Measurements from ENCODE around the gene SORCS2.

Gene SORCS2

GRCh38 chr4:7241597-7242125 is 49.3 kb downstream of the SORCS2 start:
- Histone ChIP-seq H3K36me3 (ENCODE audit: control insufficient read depth in 2 of 2, insufficient read depth in 1 of 2, low read length in 2 of 2) (no peaks in the 10 kb centered on the region), H3K9me3 (ENCODE audit: control insufficient read depth, insufficient read depth, low read depth, low read length) (no peaks in the 10 kb centered on the region), H3K27ac (ENCODE audit: extremely low read depth, low read depth, low read length) (no peak overlapping the region), H3K4me1 (ENCODE audit: control insufficient read depth, insufficient read depth, low read length) (no peaks in the 10 kb centered on the region), H3K4me3 (ENCODE audit: low read depth, low read length) (no peak overlapping the region)
- TF ChIP-seq ZNF600 (tag by site-specific recombination; IDR thresholded peaks at IDR 0.05) (no peak), ZBTB7A (tag by site-specific recombination; IDR thresholded peaks at IDR 0.05; ENCODE audit: low read depth) (no peak), HOXC10 (CRISPR knock-in tag; IDR thresholded peaks at IDR 0.05) (no peak), ZNF248 (tag by site-specific recombination; IDR thresholded peaks at IDR 0.05) (no peak), ZFP3 (tag by site-specific recombination; IDR thresholded peaks at IDR 0.05; ENCODE audit: low read depth) (no peak), RBAK (tag by site-specific recombination; IDR thresholded peaks at IDR 0.05) (no peak), ZNF768 (tag by site-specific recombination; IDR thresholded peaks at IDR 0.05) (no peak), PBX3 (CRISPR knock-in tag; IDR thresholded peaks at IDR 0.05) (no peak), ZNF558 (tag by site-specific recombination; IDR thresholded peaks at IDR 0.05) (no peak), ZNF114 (tag by site-specific recombination; IDR thresholded peaks at IDR 0.05) (no peak), ZNF19 (tag by site-specific recombination; IDR thresholded peaks at IDR 0.05; ENCODE audit: low read depth) (no peak), ZNF658 (tag by site-specific recombination; IDR thresholded peaks at IDR 0.05) (no peak), ZNF239 (tag by site-specific recombination; IDR thresholded peaks at IDR 0.05) (no peak), ZNF280D (tag by site-specific recombination; IDR thresholded peaks at IDR 0.05) (no peak)
- CTCF ChIA-PET: no interaction called here
- POLR2A ChIA-PET: no interaction called here

- ChIA-PET CTCF (interaction anchor here (0.7 kb wide), 1 partner anchor 587 kb away, joined by 3 read pairs; no protein-coding TSS in a partner anchor), POLR2A (no interaction called here)
- Histone ChIP-seq H3K27ac (ENCODE audit: extremely low read depth, low read depth, low read length) (no peak overlapping the region), H3K4me1 (ENCODE audit: control insufficient read depth, insufficient read depth, low read length) (no peaks in the 10 kb centered on the region), H3K4me3 (ENCODE audit: low read depth, low read length) (no peak overlapping the region), H3K36me3 (ENCODE audit: control insufficient read depth in 2 of 2, insufficient read depth in 1 of 2, low read length in 2 of 2) (no peaks in the 10 kb centered on the region), H3K9me3 (ENCODE audit: control insufficient read depth, insufficient read depth, low read depth, low read length) (no peaks in the 10 kb centered on the region)
- TF ChIP-seq ZNF266 (tag by site-specific recombination; IDR thresholded peaks at IDR 0.05; ENCODE audit: low read depth): no peak
- no peak for TF ChIP-seq BCL11A (tag by site-specific recombination; IDR thresholded peaks at IDR 0.05; ENCODE audit: low read depth)
- no peak for TF ChIP-seq WT1 (tag by site-specific recombination; IDR thresholded peaks at IDR 0.05)
- no peak for TF ChIP-seq ZNF645 (tag by site-specific recombination; IDR thresholded peaks at IDR 0.05)
- no peak for TF ChIP-seq ZNF132 (tag by site-specific recombination; IDR thresholded peaks at IDR 0.05; ENCODE audit: borderline replicate concordance)
- no peak for TF ChIP-seq ZFHX2 (tag by site-specific recombination; conservative IDR thresholded peaks at IDR 0.05)
- no peak for TF ChIP-seq KLF10 (tag by site-specific recombination; IDR thresholded peaks at IDR 0.05)
- no peak for TF ChIP-seq ZBTB1 (tag by site-specific recombination; IDR thresholded peaks at IDR 0.05)
- no peak for TF ChIP-seq ZSCAN16 (tag by site-specific recombination; IDR thresholded peaks at IDR 0.05)
- TF ChIP-seq ZNF221 (tag by site-specific recombination; IDR thresholded peaks at IDR 0.05; ENCODE audit: borderline replicate concordance): no peak
- no peak for TF ChIP-seq ZNF184 (tag by site-specific recombination; IDR thresholded peaks at IDR 0.05)
- TF ChIP-seq FEZF1 (tag by site-specific recombination; IDR thresholded peaks at IDR 0.05): no peak
Measured at GRCh38 chr4:7242766-7243165, 50.4 kb downstream of the SORCS2 start.

All from HEK293 (cell line).